GM12878 (cell line): ENCODE results near the gene AXIN1. TPM values are rescaled to one million over a fixed set of nuclear protein-coding genes. Genes with fewer than 3 reads are reported as not detected.

Source experiments
- ATAC-seq: fragments of 200-7000 bp; cut with Tn5 transposase; 3 replicates; pipeline ENCODE4 v1.9.1; 2020; ENCODE audit warnings: mild to moderate bottlenecking, moderate library complexity
- BruUV-seq: library from RNA; stranded (reverse); fragments of 400-500 nt; replicated peaks from 2 replicates; lab custom pipeline; 2021; lab: Mats Ljungman, UMichigan
- CTCF ChIA-PET: fragments of 300-600 bp; sonication (Branson Sonifier 250); formaldehyde crosslinking; extraction: SDS; loops from one replicate; lab custom pipeline; 2021; ENCODE audit warnings: inconsistent platforms; lab: Yijun Ruan, JAX
- POLR2A ChIA-PET: fragments of 350-600 bp; formaldehyde crosslinking; extraction: SDS; loops from one replicate; lab custom pipeline; 2021; ENCODE audit warnings: inconsistent platforms; lab: Charles Lee
- RAD21 ChIA-PET: fragments of 300-600 bp; sonication (Branson Sonifier 250); formaldehyde crosslinking; loops from one replicate; lab custom pipeline; 2023; ENCODE audit warnings: antibody characterized with exemption; ENCODE audit not compliant: unreplicated experiment; lab: Charles Lee
- SMC1A ChIA-PET: fragments of 300-600 bp; sonication (Branson Sonifier 250); formaldehyde crosslinking; loops from one replicate; lab custom pipeline; 2023; ENCODE audit not compliant: unreplicated experiment, uncharacterized antibody; lab: Charles Lee
- DNase-seq: peaks from one replicate; pipeline ENCODE4 v3.0.0-alpha.2; 2011; ENCODE audit warnings: low read depth, low spot score
- FAIRE-seq: peaks from 3 replicates; lab custom pipeline; 2011; peaks lifted over from hg19 to GRCh38; lab: Jason Lieb, UNC
- H2AFZ ChIP-seq: 2 replicates; pipeline ENCODE4 v1.6.0; 2011; ENCODE audit warnings: low read depth, low read length, control low read depth; ENCODE audit not compliant: control insufficient read depth
- H3K27ac ChIP-seq: 2 replicates; pipeline ENCODE4 v1.5.1; 2011; ENCODE audit warnings: control low read depth; ENCODE audit not compliant: control insufficient read depth, insufficient read depth
- H3K27me3 ChIP-seq, 2 experiments: replicated peaks in 1 of 2; 2 replicates each; pipeline versions ENCODE4 v1.6.0 to v1.6.1; 2011; ENCODE audit warnings: low read length in 1 of 2; ENCODE audit not compliant: control insufficient read depth in 2 of 2, insufficient read depth in 2 of 2
- H3K36me3 ChIP-seq, 2 experiments: 2 replicates each; pipeline ENCODE4 v1.5.1; 2011; ENCODE audit warnings: low read length in 1 of 2; ENCODE audit not compliant: control insufficient read depth in 2 of 2, insufficient read depth in 2 of 2
- H3K4me1 ChIP-seq: 2 replicates; pipeline ENCODE4 v1.6.1; 2011; ENCODE audit warnings: mild to moderate bottlenecking, low read length, moderate library complexity, mixed read lengths; ENCODE audit not compliant: control insufficient read depth, insufficient read depth
- H3K4me2 ChIP-seq: 2 replicates; pipeline ENCODE4 v1.6.0; 2011; ENCODE audit warnings: control low read depth; ENCODE audit not compliant: control insufficient read depth, insufficient read depth
- H3K4me3 ChIP-seq: fragments of 200-600 bp; sonication (generic); 2 replicates; pipeline ENCODE4 v1.5.1; 2016
- H3K79me2 ChIP-seq: 2 replicates; pipeline ENCODE4 v1.6.0; 2011; ENCODE audit warnings: low read length; ENCODE audit not compliant: control insufficient read depth, insufficient read depth
- H3K9ac ChIP-seq: 2 replicates; pipeline ENCODE4 v1.8.0; 2011; ENCODE audit warnings: low read length, control low read depth, mixed read lengths; ENCODE audit not compliant: control insufficient read depth, insufficient read depth
- H3K9me3 ChIP-seq: replicated peaks from 3 replicates; pipeline ENCODE4 v1.5.1; 2011; ENCODE audit warnings: mild to moderate bottlenecking, low read length; ENCODE audit not compliant: control insufficient read depth, insufficient read depth
- H4K20me1 ChIP-seq: 2 replicates; pipeline ENCODE4 v1.6.0; 2011; ENCODE audit not compliant: control insufficient read depth, insufficient read depth
- DPF2 ChIP-seq: fragments of 450-650 bp; IDR thresholded peaks from 2 replicates; pipeline ENCODE4 v1.6.1; 2017; ENCODE audit warnings: mild to moderate bottlenecking
- MEF2B ChIP-seq: fragments of 450-650 bp; IDR thresholded peaks from 2 replicates; pipeline ENCODE4 v1.6.1; 2018; ENCODE audit warnings: mild to moderate bottlenecking, moderate library complexity; ENCODE audit not compliant: partially characterized antibody, poor library complexity, severe bottlenecking
- NFXL1 ChIP-seq: fragments of 450-650 bp; IDR thresholded peaks from 2 replicates; pipeline ENCODE4 v1.6.1; 2017; ENCODE audit warnings: antibody characterized with exemption, mild to moderate bottlenecking, borderline replicate concordance
- PKNOX1 ChIP-seq: fragments of 450-650 bp; IDR thresholded peaks from 2 replicates; pipeline ENCODE4 v1.6.1; 2016; ENCODE audit warnings: mild to moderate bottlenecking
- RBBP5 ChIP-seq: fragments of 200-600 bp; sonication (generic); conservative IDR thresholded peaks from 2 replicates; pipeline ENCODE4 v1.6.1; 2016
- STAT3 ChIP-seq: IDR thresholded peaks from 2 replicates; pipeline ENCODE4 v1.6.1; 2011; ENCODE audit warnings: low read depth, low read length, improper control_type of control experiment
- ZNF687 ChIP-seq: fragments of 450-650 bp; IDR thresholded peaks from 2 replicates; pipeline ENCODE4 v1.6.1; 2017; ENCODE audit warnings: mild to moderate bottlenecking, moderate library complexity
- WGBS: methylation state at CpG from one replicate; pipeline ENCODE4 v1.1.6; 2016; ENCODE audit warnings: low lambda C conversion rate; ENCODE audit not compliant: insufficient replicate concordance, insufficient coverage; ENCODE audit errors: missing lambda C conversion rate; 5-methylcytosine and 5-hydroxymethylcytosine counted together
- in situ Hi-C: fragments of 300-500 bp; cut with MboI; formaldehyde crosslinking; loops from 9 replicates; pipeline ENCODE4 v1.14.3; 2018; ENCODE audit warnings: mixed read lengths
- intact Hi-C: fragments of 100-400 bp; cut with micrococcal nuclease; formaldehyde crosslinking; loops from one replicate; pipeline ENCODE4 v1.14.2; 2022; ENCODE audit not compliant: unreplicated experiment
- polyA plus RNA-seq, 11 experiments: library from polyadenylated mRNA; depleted of rRNA in 4 of 11; unstranded in 6 of 11; stranded (reverse) in 5 of 11; fragments of >200 nt; fragmentation: Nextera tagmentation in 4 of 11; fragmentation: Illumina TruSeq in 1 of 11; extraction: Ambion mirVana in 4 of 11; extraction: Trizol in 1 of 11; gene quantifications; 1 replicate in 1 of 11; 2 replicates in 10 of 11; pipeline versions ENCODE4 v1.2.1 to v1.2.3, GENCODE V29; 2011 to 2016; ENCODE audit warnings: inconsistent platforms in 2 of 11, missing spikeins in 2 of 11, low read depth in 1 of 11
- total RNA-seq, 4 experiments: library from RNA; depleted of rRNA in 3 of 4; stranded (reverse); fragments of >200 nt in 3 of 4; fragmentation: Illumina TruSeq in 1 of 4; extraction: Trizol in 1 of 4; gene quantifications; 2 replicates each; pipeline versions ENCODE4 v1.2.1 to v1.2.3, GENCODE V29; 2013 to 2021

AXIN1 gene
- total and polyA plus RNA-seq, 10 of the 15 experiments (the other 5 are each of a cell fraction or from before 2014, with no cell fraction given): 0.26 to 27.1 (median 7.7) TPM

- no peak for TF ChIP-seq ZNF687
- TF ChIP-seq, all 136 proteins: peak for 0
Measured at GRCh38 chr16:373020-373598, 20.6 kb upstream of the AXIN1 start (continued).

GRCh38 chr16:372302-372983, 19.9 kb upstream of the AXIN1 start:
- Histone ChIP-seq H4K20me1 (no peaks in the 10 kb centered on the region), H3K4me1 (peaks cover 4% of the 10 kb centered on the region; the same call in 1 of the 2 replicates), H3K27ac (no peak overlapping the region), H3K4me3 (no peak overlapping the region), H3K9ac (no peak overlapping the region), H3K79me2 (peaks cover 4% of the 10 kb centered on the region), H3K36me3 (peaks cover 3 to 19% of the 10 kb centered on the region in 2 experiments; a peak in 3 of 4 replicates), H3K27me3 (no peaks in the 10 kb centered on the region), H2AFZ (no peak overlapping the region), H3K4me2 (no peak overlapping the region), H3K9me3 (no peaks in the 10 kb centered on the region)
- FAIRE-seq: no peak
- BruUV-seq: no TSS peak
- SMC1A ChIA-PET: no interaction called here
- WGBS: 85% methylated on average over 19 of the region's 19 CpGs
- POLR2A ChIA-PET: interaction anchor here (0.5 to 3.0 kb wide), 2 partner anchors 9 to 130 kb away, joined by 4 to 22 read pairs; partner anchors contain the start of gene PGAP6
- intact Hi-C loops (no loop called here), in situ Hi-C loops (no loop called here)
- DNase-seq: no peak
- TF ChIP-seq STAT3: no peak
- no peak for TF ChIP-seq PKNOX1
- no peak for TF ChIP-seq DPF2
- TF ChIP-seq MEF2B: no peak
- TF ChIP-seq RBBP5: no peak
- TF ChIP-seq NFXL1: no peak
- RAD21 ChIA-PET: no interaction called here
- CTCF ChIA-PET: no interaction called here
- ATAC-seq: no peak
